ENCODE measurements around the gene CHST8.

Gene CHST8

GRCh38 chr19:33720155-33720493, 98.4 kb downstream of the CHST8 start:
- no peak for DNase-seq

GRCh38 chr19:33720691-33721682, 99.2 kb downstream of the CHST8 start:
- no peak for DNase-seq

- DNase-seq = no peak
These were observed 100.1 kb downstream of the CHST8 start for GRCh38 chr19:33721735-33722297.

GRCh38 chr19:33722456-33723239, 100.9 kb downstream of the CHST8 start:
- DNase-seq = no peak

- no peak for DNase-seq
These were observed 101.8 kb downstream of the CHST8 start for GRCh38 chr19:33723512-33723911.

GRCh38 chr19:33724021-33724720, 102.4 kb downstream of the CHST8 start:
- no peak for DNase-seq

- DNase-seq = no peak
These were observed 102.9 kb downstream of the CHST8 start for GRCh38 chr19:33724721-33725060.

- no peak for DNase-seq
These were observed 103.8 kb downstream of the CHST8 start for GRCh38 chr19:33725567-33725966.

GRCh38 chr19:33726756-33727155, 105.0 kb downstream of the CHST8 start:
- no peak for DNase-seq

GRCh38 chr19:33727331-33727998, 105.7 kb downstream of the CHST8 start:
- no peak for DNase-seq

GRCh38 chr19:33728141-33728540, 106.4 kb downstream of the CHST8 start:
- DNase-seq = no peak

GRCh38 chr19:33730858-33731607, 109.3 kb downstream of the CHST8 start:
- DNase-seq = no peak

GRCh38 chr19:33731881-33732280, 110.1 kb downstream of the CHST8 start:
- DNase-seq = no peak

- DNase-seq = no peak
These were observed 113.2 kb downstream of the CHST8 start for GRCh38 chr19:33734913-33735312.

- DNase-seq = no peak
These were observed 114.4 kb downstream of the CHST8 start for GRCh38 chr19:33736158-33736557.

- DNase-seq = no peak
These were observed 115.0 kb downstream of the CHST8 start for GRCh38 chr19:33736787-33737186.

GRCh38 chr19:33737681-33738371, 116.1 kb downstream of the CHST8 start:
- no peak for DNase-seq

- DNase-seq = peak; percentile 3
These were observed 119.2 kb downstream of the CHST8 start for GRCh38 chr19:33740811-33741396.

GRCh38 chr19:33745297-33745696, 123.5 kb downstream of the CHST8 start:
- no peak for DNase-seq

GRCh38 chr19:33746159-33746558, 124.4 kb downstream of the CHST8 start:
- DNase-seq = no peak

GRCh38 chr19:33747273-33747672, 125.5 kb downstream of the CHST8 start:
- DNase-seq = no peak

Measured in CD4-positive, alpha-beta T cell treated with Interleukin-12 subunit alpha and Interleukin-12 subunit beta, for 1 hour (primary cell).